Lower leg skin (tissue), 3 donors: Measurements from ENCODE around the gene MYL5.

Experiments
- CTCF ChIP-seq, 3 donors: fragments of 450-650 bp; IDR thresholded peaks; one replicate each; pipeline ENCODE4 v1.5.1; 2016; ENCODE audit warnings: antibody characterized with exemption in 3 of 3, mild to moderate bottlenecking in 3 of 3, moderate library complexity in 2 of 3
- POLR2A ChIP-seq, 2 donors: fragments of 450-650 bp; IDR thresholded peaks; one replicate each; pipeline ENCODE4 v1.6.1; 2016 to 2017; ENCODE audit warnings: antibody characterized with exemption in 2 of 2, mild to moderate bottlenecking in 1 of 2, moderate library complexity in 1 of 2

- no peak for TF ChIP-seq POLR2A (IDR thresholded peaks at IDR 0.05)
- no peak for TF ChIP-seq CTCF (IDR thresholded peaks at IDR 0.05)
These were observed 26.4 kb downstream of the MYL5 start for GRCh38 chr4:700587-701264.
